HG03097 (cell line): ENCODE data around the gene OAS1.
A peak's percentile ranks its signal among the peaks of the same experiment; 100 is the strongest.

Experiments
- ATAC-seq: cut with Tn5 transposase; IDR thresholded peaks from one replicate; pipeline ENCODE4 v1.9.1; 2021; ENCODE audit not compliant: unreplicated experiment, low FRiP score

OAS1 gene

GRCh38 chr12:112906712-112907414 is at the start of gene OAS1:
Gene OAS1 (plus strand): TSS chr12:112906962. CDS start chr12:112907040, 78 bp downstream.
- peak; percentile 71 for ATAC-seq

GRCh38 chr12:112859291-112859690 is 47.5 kb upstream of the OAS1 start:
- no peak for ATAC-seq

DNA sequence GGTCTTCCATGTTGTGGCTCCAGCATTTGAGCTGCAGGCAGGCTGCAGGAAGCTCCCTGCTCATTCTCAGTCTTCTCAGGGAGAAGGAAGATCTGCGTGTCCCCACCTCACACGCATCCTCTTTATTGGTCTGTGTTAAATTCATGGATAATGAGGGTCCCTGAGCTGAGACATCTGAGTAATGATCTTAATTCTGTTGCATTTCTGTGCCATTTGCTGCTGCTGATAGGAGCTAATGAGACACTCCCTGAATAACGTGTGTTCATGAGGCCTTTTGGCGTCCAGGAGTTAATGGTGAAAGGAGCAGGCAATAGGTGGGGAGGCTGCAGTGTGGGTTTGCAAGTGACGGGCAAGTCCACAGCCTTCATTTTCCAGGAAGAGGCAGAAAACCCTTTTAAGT is 46.6 kb upstream of the OAS1 start:
- ATAC-seq: no peak

GRCh38 chr12:112861284-112861683 is 45.5 kb upstream of the OAS1 start:
- ATAC-seq: no peak

DNA sequence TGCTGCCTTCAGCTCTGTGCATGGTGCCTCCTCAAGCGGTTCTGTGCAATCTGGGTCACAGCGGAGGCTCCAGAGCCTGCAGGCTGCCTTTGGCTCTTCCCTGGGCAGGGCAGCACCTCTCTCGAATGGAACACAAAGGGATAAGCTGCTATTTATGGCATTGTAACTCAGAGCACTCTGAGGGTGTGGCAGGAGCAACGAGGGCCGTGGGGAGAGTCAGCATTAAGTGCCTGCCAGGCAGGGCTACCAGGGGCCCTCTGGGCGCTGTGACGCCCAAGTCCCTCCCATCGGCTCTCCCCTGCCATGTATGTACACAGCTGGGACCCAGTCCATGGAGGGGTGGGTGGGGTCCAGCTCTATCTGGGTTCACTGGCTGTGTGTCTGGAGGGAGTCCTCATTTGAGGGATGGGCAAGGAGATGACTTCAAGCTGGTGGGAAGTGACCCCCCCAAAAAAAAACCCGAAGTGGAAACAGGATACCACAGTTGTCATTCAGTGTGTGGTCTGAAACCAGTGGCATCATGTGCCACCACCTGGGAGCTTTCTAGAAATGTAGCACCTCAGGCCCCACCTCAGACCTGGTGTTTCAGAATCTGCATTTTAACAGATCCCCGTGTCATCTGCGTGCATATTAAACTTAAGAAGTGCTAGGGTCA is 44.0 kb upstream of the OAS1 start:
- no peak for ATAC-seq

GRCh38 chr12:112868459-112869041 is 38.2 kb upstream of the OAS1 start:
- ATAC-seq: no peak

- no peak for ATAC-seq
These were observed 37.7 kb upstream of the OAS1 start for GRCh38 chr12:112869091-112869490.

- ATAC-seq: no peak
These were observed 37.0 kb upstream of the OAS1 start for GRCh38 chr12:112869778-112870177.

DNA sequence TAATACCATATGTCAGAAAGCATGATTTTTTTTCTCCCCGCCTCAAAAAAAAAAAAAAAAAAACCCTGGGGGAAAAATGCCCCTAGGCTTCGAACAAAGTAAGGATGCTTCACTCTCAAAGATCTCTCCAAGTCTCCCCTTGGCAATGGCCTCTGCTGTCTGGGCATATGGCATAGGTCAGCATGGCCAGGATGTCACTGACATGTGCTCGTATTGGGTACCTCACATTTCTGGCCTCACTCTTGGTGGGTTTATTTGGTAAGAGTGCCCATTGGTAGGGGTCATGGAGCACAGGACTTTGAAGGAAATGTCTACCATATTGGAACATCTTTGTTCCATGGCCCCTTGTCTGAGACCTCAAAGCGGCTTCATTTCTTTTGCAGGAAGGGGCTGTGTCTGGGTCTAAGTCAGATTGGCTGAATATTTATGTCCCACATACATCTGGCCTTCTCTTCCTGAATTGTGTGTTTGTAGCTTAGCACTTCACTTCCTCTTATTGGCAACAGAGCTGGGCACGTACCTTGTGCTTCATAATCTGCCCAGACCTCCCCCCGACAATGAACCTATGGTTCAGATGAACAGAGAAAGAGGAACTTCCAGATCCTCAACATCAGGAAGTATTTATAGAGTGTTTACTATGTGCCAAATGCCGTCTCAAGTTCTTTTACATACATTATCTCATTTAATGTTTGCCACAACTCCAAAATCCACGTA is 36.3 kb upstream of the OAS1 start:
- no peak for ATAC-seq

GRCh38 chr12:112875608-112876007 is 31.2 kb upstream of the OAS1 start:
- no peak for ATAC-seq

GRCh38 chr12:112876506-112876905 is 30.3 kb upstream of the OAS1 start:
- ATAC-seq: no peak

DNA sequence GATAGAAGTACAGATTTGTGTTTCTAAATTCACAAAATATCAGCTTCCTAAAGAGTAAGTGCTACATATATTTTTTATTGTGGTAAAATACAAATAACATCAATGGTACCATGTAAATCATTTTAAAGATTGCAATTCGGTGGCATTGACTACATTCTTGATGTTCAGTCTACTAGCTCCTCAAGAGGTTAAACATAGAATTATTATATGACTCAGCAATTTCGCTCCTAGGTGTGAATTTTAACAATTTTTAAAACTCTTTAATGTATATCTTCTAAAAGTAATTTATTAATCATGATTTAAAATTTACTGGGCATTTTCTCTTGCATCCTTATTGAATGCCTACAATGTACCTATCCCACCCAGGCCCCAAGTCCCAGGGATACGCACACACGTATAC is 29.8 kb upstream of the OAS1 start:
- no peak for ATAC-seq

DNA sequence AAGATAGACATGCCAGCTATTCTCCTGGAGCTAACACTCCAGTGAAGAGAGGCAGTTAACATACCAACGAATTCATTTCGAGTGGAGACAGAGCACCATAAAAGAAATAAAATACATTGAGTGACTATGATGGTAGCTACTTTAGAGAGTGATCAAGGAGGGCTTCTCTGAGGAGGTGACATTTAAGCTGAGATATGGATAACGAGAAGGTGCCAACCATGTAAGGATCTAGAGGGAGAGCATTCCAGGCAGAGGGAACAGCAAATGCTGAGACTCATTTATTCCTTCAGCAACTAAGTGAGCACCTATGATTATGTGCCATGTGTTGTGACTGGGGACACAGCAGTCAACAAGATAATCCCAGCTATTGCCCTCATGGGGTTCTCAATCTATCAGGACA is 28.3 kb upstream of the OAS1 start:
- ATAC-seq: no peak

DNA sequence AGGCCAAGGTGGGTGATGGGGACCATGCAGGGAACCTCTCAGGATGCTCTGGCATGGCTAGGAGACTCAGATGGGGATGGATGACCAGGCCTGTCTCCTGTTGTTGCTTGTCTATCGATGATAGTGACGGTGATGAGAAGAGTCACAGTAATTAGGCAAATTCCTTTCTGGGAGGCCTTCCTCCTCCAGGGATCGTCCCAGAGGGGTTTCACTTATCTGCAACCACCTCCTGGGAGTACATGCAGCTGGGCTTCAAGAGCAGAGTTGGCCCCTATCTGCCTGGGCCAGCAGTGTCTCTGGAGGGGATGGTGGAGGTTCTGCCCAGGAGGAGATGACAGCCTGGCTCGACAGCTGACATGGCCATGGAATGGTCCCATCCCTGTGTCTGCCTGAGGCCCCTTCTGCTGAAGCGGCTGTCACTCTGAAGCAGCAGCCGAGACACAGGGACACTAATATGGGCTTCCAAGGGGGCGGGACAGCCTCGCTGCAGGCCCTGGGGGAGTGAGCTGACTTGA is 27.5 kb upstream of the OAS1 start:
- ATAC-seq: no peak

GRCh38 chr12:112881602-112882001 is 25.2 kb upstream of the OAS1 start:
- ATAC-seq: no peak

DNA sequence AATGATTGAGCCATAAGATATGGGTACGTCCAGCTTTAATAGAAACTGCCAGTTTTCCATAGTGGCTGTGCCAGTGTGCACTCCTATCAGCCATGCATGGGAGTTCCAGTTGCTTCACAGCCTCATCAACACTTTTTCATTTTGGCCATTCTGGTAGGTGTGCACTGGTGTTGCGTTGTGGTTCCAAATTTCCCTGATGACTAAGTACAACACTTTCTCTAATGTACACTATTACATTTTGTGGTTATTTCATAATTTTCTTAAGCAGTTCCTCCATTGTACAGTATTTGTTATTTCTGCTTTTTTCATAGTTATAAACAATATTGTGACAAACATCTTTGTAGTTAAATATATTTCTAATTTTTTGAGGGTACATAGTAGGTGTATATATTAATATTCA is 21.5 kb upstream of the OAS1 start:
- ATAC-seq: no peak

GRCh38 chr12:112887550-112887949 is 19.2 kb upstream of the OAS1 start:
- no peak for ATAC-seq

- ATAC-seq: no peak
These were observed 15.4 kb upstream of the OAS1 start for GRCh38 chr12:112891093-112892024.

- no peak for ATAC-seq
These were observed 13.9 kb upstream of the OAS1 start for GRCh38 chr12:112892856-112893255.

GRCh38 chr12:112894128-112894527 is 12.6 kb upstream of the OAS1 start:
- ATAC-seq: no peak
